HEK293 (cell line): Measurements from ENCODE around the gene ADCY1.

ENCODE experiments used
- CTCF ChIA-PET: fragments of 350-600 bp; formaldehyde crosslinking; extraction: SDS; loops from one replicate; lab custom pipeline; 2021; ENCODE audit warnings: antibody characterized with exemption; lab: Yijun Ruan, JAX
- POLR2A ChIA-PET: fragments of 300-600 bp; formaldehyde crosslinking; extraction: SDS; loops from one replicate; lab custom pipeline; 2020; ENCODE audit warnings: antibody characterized with exemption, inconsistent platforms; lab: Yijun Ruan, JAX
- H3K27ac ChIP-seq: fragments of 200-500 bp; sonication (Bioruptor generic); 2 replicates; pipeline ENCODE4 v1.5.1; 2014; ENCODE audit warnings: low read depth, low read length, control low read depth, inconsistent platforms; ENCODE audit errors: extremely low read depth
- H3K36me3 ChIP-seq, 2 experiments: fragments of 200-500 bp in 1 of 2; sonication (Bioruptor generic) in 1 of 2; 1 replicate in 1 of 2; 2 replicates in 1 of 2; pipeline ENCODE4 v1.5.1; 2014 to 2017; ENCODE audit warnings: inconsistent platforms in 2 of 2, low read length in 2 of 2; ENCODE audit not compliant: control insufficient read depth in 2 of 2, insufficient read depth in 1 of 2
- H3K4me1 ChIP-seq: fragments of 200-500 bp; sonication (Bioruptor generic); 2 replicates; pipeline ENCODE4 v1.5.1; 2014; ENCODE audit warnings: mild to moderate bottlenecking, low read length, inconsistent platforms; ENCODE audit not compliant: control insufficient read depth, insufficient read depth
- H3K4me3 ChIP-seq: 2 replicates; pipeline ENCODE4 v1.5.1; 2011; ENCODE audit warnings: low read depth, mild to moderate bottlenecking, control low read depth, low read length, moderate library complexity
- H3K9me3 ChIP-seq: fragments of 200-500 bp; sonication (Bioruptor generic); 2 replicates; pipeline ENCODE4 v1.5.1; 2014; ENCODE audit warnings: low read depth, low read length, inconsistent platforms; ENCODE audit not compliant: control insufficient read depth, insufficient read depth
- MYNN ChIP-seq: fragments of 450-650 bp; formaldehyde crosslinking; IDR thresholded peaks from 2 replicates; pipeline ENCODE4 v1.5.1; 2016; ENCODE audit warnings: missing biosample characterization, missing genetic modification characterization, borderline replicate concordance
- SETDB1 ChIP-seq: IDR thresholded peaks from one replicate; pipeline ENCODE4 v1.6.1; 2017; ENCODE audit warnings: mild to moderate bottlenecking, low read length, moderate library complexity, mixed read lengths; ENCODE audit not compliant: insufficient read length
- ZBTB1 ChIP-seq: fragments of 450-650 bp; formaldehyde crosslinking; IDR thresholded peaks from 2 replicates; pipeline ENCODE4 v1.5.1; 2016; ENCODE audit warnings: missing biosample characterization, missing genetic modification characterization
- ZBTB17 ChIP-seq: fragments of 450-650 bp; formaldehyde crosslinking; IDR thresholded peaks from 2 replicates; pipeline ENCODE4 v1.5.1; 2016; ENCODE audit warnings: missing biosample characterization, missing genetic modification characterization
- ZNF114 ChIP-seq: fragments of 450-650 bp; formaldehyde crosslinking; IDR thresholded peaks from 2 replicates; pipeline ENCODE4 v1.5.0; 2017; ENCODE audit warnings: missing biosample characterization, missing genetic modification characterization
- ZNF16 ChIP-seq: fragments of 450-650 bp; formaldehyde crosslinking; IDR thresholded peaks from 2 replicates; pipeline ENCODE4 v1.5.1; 2016; ENCODE audit warnings: low read depth, missing biosample characterization, missing genetic modification characterization
- ZNF18 ChIP-seq: fragments of 450-650 bp; formaldehyde crosslinking; IDR thresholded peaks from 2 replicates; pipeline ENCODE4 v1.5.1; 2016; ENCODE audit warnings: missing biosample characterization, missing genetic modification characterization
- ZNF23 ChIP-seq: fragments of 450-650 bp; formaldehyde crosslinking; IDR thresholded peaks from 2 replicates; pipeline ENCODE4 v1.5.1; 2016; ENCODE audit warnings: missing biosample characterization, missing genetic modification characterization, borderline replicate concordance
- ZNF280D ChIP-seq: fragments of 450-650 bp; formaldehyde crosslinking; IDR thresholded peaks from 2 replicates; pipeline ENCODE4 v1.5.1; 2016; ENCODE audit warnings: missing biosample characterization, missing genetic modification characterization
- ZNF324 ChIP-seq: fragments of 450-650 bp; formaldehyde crosslinking; IDR thresholded peaks from 2 replicates; pipeline ENCODE4 v1.5.1; 2016; ENCODE audit warnings: missing biosample characterization, missing genetic modification characterization
- ZNF366 ChIP-seq: fragments of 450-650 bp; formaldehyde crosslinking; conservative IDR thresholded peaks from 2 replicates; pipeline ENCODE4 v1.5.1; 2016; ENCODE audit warnings: missing biosample characterization, missing genetic modification characterization
- ZNF394 ChIP-seq: fragments of 450-650 bp; formaldehyde crosslinking; IDR thresholded peaks from 2 replicates; pipeline ENCODE4 v1.5.1; 2016; ENCODE audit warnings: missing biosample characterization, missing genetic modification characterization, mild to moderate bottlenecking, moderate library complexity, borderline replicate concordance
- ZNF426 ChIP-seq: fragments of 450-650 bp; formaldehyde crosslinking; IDR thresholded peaks from 2 replicates; pipeline ENCODE4 v1.5.1; 2017; ENCODE audit warnings: missing biosample characterization, missing genetic modification characterization, mild to moderate bottlenecking, inconsistent platforms, moderate library complexity
- ZNF449 ChIP-seq: fragments of 450-650 bp; formaldehyde crosslinking; IDR thresholded peaks from 2 replicates; pipeline ENCODE4 v1.5.1; 2017; ENCODE audit warnings: missing biosample characterization, mild to moderate bottlenecking, missing genetic modification characterization, moderate library complexity
- ZNF658 ChIP-seq: fragments of 450-650 bp; formaldehyde crosslinking; IDR thresholded peaks from 2 replicates; pipeline ENCODE4; 2016; ENCODE audit warnings: missing biosample characterization, missing genetic modification characterization
- ZNF660 ChIP-seq: fragments of 450-650 bp; IDR thresholded peaks from 2 replicates; pipeline ENCODE4 v1.5.1; 2018; ENCODE audit warnings: missing biosample characterization, mild to moderate bottlenecking, missing genetic modification characterization
- ZNF664 ChIP-seq: fragments of 450-650 bp; formaldehyde crosslinking; IDR thresholded peaks from 2 replicates; pipeline ENCODE4 v1.5.1; 2016; ENCODE audit warnings: missing biosample characterization, missing genetic modification characterization
- ZNF792 ChIP-seq: fragments of 450-650 bp; formaldehyde crosslinking; IDR thresholded peaks from 2 replicates; pipeline ENCODE4 v1.5.1; 2016; ENCODE audit warnings: missing biosample characterization, missing genetic modification characterization
- ZSCAN16 ChIP-seq: fragments of 450-650 bp; formaldehyde crosslinking; IDR thresholded peaks from 2 replicates; pipeline ENCODE4 v1.5.1; 2016; ENCODE audit warnings: missing biosample characterization, missing genetic modification characterization

ADCY1 gene

GRCh38 chr7:45703373-45703821 is 129.2 kb downstream of the ADCY1 start:
- POLR2A ChIA-PET, result no interaction called here
- H3K9me3 ChIP-seq, result no peaks in the 10 kb centered on the region
- TF ChIP-seq ZSCAN16 (no peak), MYNN (no peak), ZNF426 (tag by site-specific recombination) (no peak), ZNF394 (tag by site-specific recombination) (no peak), ZNF18 (tag by site-specific recombination) (no peak), ZNF23 (tag by site-specific recombination) (no peak), ZNF664 (tag by site-specific recombination) (no peak)
- H3K36me3 ChIP-seq, result peaks cover 0 to 6% of the 10 kb centered on the region in 2 experiments; a peak in 1 of 3 replicates
- CTCF ChIA-PET, result no interaction called here
- H3K4me1 ChIP-seq, result no peaks in the 10 kb centered on the region
- no peak overlapping the region for H3K4me3 ChIP-seq
- no peak overlapping the region for H3K27ac ChIP-seq

GRCh38 chr7:45703911-45704682 is 129.9 kb downstream of the ADCY1 start:
- ChIA-PET POLR2A (no interaction called here), CTCF (no interaction called here)
- Histone ChIP-seq H3K36me3 (peaks cover 0 to 8% of the 10 kb centered on the region in 2 experiments; a peak in 1 of 3 replicates), H3K4me1 (no peaks in the 10 kb centered on the region), H3K9me3 (no peaks in the 10 kb centered on the region), H3K27ac (no peak overlapping the region), H3K4me3 (no peak overlapping the region)
- no peak for TF ChIP-seq ZNF660
- no peak for TF ChIP-seq ZNF280D (tag by site-specific recombination)
- TF ChIP-seq ZBTB1 (tag by site-specific recombination), result no peak
- TF ChIP-seq ZNF324 (tag by site-specific recombination), result no peak
- no peak for TF ChIP-seq SETDB1
- no peak for TF ChIP-seq ZNF16
- no peak for TF ChIP-seq ZNF449
- no peak for TF ChIP-seq ZNF114
- no peak for TF ChIP-seq ZBTB17 (tag by site-specific recombination)
- no peak for TF ChIP-seq ZNF366 (tag by site-specific recombination)
- no peak for TF ChIP-seq ZNF658 (tag by site-specific recombination)
- TF ChIP-seq ZNF792 (tag by site-specific recombination), result no peak
